Heart left ventricle (tissue), 13 donors: ENCODE results near the gene TLR3.
"Not testable (repeated sequence)": the region's sequence is repeated elsewhere in the genome, so short reads cannot be mapped to it uniquely, and the experiment has no call there.

ENCODE experiments used
- POLR2A ChIP-seq, 2 donors: fragments of 450-650 bp; IDR thresholded peaks; one replicate each; pipeline ENCODE4 v1.6.1; 2017; ENCODE audit warnings: antibody characterized with exemption in 2 of 2, mild to moderate bottlenecking in 2 of 2, moderate library complexity in 2 of 2
- TF ChIP-seq, protein P1 (sequence below), 12 donors: fragments of 200-600 bp; sonication (generic) in 4 of 12; IDR thresholded peaks; one replicate each; pipeline versions ENCODE4 v1.5.0 to v1.8.0; 2018 to 2022; ENCODE audit warnings: antibody characterized with exemption in 12 of 12, mild to moderate bottlenecking in 5 of 12
- donor health status: ischemic (EF 13 %, LVEDD 7.1; RV severe dilation, severe dysfunction).
- donor health status: DM: no; HTN: yes; CAD: no.
- donor health status: DM: no; HTN: no; CAD: no.
- donor health status: ischemic (EF 25% LVEDD 6.9; RV normal size, moderate dysfunction).
- donor health status: ischemic (EF 25% LVEDD 5.7; RV mildly dilated, moderate dysfunction).
- donor health status: ischemic (EF 35%, LVEDD 5.7; RV mildly dilated, moderate dysfunction).
- donor health status: nonischemic (EF 11% LVEDD 7.7; RV severe dilation, severe dysfunction).
- donor health status: DM: yes; HTN: yes; CAD: no.
- donor health status: PGD.
- donor health status: ischemic (EF 29% LVEDD 5.4; RV normal size, mild dysfunction).
- donor health status: nonischemic (EF 23%, LVEDD 6.1; RV moderate dilation, normal function).

DNA sequence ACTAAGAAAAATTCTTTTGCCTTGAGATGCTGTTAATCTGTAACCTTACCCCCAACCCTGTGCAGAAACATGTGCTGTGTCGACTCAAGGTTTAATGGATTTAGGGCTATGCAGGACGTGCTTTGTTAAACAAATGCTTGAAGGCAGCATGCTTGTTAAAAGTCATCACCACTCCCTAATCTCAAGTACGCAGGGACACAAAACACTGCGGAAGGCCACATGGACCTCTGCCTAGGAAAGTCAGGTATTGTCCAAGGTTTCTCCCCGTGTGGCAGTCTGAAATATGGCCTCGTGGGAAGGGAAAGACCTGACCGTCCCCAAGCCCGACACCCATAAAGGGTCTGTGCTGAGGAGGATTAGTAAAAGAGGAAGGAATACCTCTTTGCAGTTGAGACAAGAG lies 18.8 kb upstream of the TLR3 start:
- TF ChIP-seq, protein P1, sequence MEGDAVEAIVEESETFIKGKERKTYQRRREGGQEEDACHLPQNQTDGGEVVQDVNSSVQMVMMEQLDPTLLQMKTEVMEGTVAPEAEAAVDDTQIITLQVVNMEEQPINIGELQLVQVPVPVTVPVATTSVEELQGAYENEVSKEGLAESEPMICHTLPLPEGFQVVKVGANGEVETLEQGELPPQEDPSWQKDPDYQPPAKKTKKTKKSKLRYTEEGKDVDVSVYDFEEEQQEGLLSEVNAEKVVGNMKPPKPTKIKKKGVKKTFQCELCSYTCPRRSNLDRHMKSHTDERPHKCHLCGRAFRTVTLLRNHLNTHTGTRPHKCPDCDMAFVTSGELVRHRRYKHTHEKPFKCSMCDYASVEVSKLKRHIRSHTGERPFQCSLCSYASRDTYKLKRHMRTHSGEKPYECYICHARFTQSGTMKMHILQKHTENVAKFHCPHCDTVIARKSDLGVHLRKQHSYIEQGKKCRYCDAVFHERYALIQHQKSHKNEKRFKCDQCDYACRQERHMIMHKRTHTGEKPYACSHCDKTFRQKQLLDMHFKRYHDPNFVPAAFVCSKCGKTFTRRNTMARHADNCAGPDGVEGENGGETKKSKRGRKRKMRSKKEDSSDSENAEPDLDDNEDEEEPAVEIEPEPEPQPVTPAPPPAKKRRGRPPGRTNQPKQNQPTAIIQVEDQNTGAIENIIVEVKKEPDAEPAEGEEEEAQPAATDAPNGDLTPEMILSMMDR (IDR thresholded peaks at IDR 0.05), result not testable (repeated sequence)
- TF ChIP-seq POLR2A (IDR thresholded peaks at IDR 0.05), result not testable (repeated sequence)
